ENCODE measurements around the gene RPAP3.

DNA sequence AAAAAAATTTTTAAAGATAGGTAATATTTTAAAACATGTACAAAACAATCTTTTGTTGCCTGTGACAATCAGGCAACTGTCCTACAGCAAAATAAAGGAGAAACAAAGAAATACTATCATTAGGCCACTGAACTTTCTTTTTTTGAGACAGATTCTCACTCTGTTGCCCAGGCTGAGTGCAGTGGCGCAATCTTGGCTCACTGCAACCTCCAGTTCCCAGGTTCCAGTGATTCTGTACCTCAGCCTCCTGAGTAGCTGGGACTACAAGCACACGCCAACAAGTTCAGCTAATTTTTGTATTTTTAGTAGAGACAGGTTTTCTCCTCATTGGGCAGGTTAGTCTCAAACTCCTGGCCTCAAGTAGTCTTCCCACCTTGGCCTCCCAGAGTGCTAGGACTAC is 16.6 kb downstream of the RPAP3 start:
- TF ChIP-seq, protein P1, sequence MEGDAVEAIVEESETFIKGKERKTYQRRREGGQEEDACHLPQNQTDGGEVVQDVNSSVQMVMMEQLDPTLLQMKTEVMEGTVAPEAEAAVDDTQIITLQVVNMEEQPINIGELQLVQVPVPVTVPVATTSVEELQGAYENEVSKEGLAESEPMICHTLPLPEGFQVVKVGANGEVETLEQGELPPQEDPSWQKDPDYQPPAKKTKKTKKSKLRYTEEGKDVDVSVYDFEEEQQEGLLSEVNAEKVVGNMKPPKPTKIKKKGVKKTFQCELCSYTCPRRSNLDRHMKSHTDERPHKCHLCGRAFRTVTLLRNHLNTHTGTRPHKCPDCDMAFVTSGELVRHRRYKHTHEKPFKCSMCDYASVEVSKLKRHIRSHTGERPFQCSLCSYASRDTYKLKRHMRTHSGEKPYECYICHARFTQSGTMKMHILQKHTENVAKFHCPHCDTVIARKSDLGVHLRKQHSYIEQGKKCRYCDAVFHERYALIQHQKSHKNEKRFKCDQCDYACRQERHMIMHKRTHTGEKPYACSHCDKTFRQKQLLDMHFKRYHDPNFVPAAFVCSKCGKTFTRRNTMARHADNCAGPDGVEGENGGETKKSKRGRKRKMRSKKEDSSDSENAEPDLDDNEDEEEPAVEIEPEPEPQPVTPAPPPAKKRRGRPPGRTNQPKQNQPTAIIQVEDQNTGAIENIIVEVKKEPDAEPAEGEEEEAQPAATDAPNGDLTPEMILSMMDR (IDR thresholded peaks at IDR 0.05; ENCODE audit: low read length), result no peak
- no peak for TF ChIP-seq EZH2 (IDR thresholded peaks at IDR 0.05; ENCODE audit: borderline replicate concordance, low read length)
